Left hindlimb (tissue), 1 donor: ENCODE measurements around the gene ANKRD65.
"Not testable (repeated sequence)": the region's sequence is repeated elsewhere in the genome, so short reads cannot be mapped to it uniquely, and the experiment has no call there.

ENCODE experiments used
- DNase-seq: peaks from one replicate; pipeline ENCODE4 v3.0.0-alpha.2; 2018

ANKRD65 gene

GRCh38 chr1:1415751-1416150 is 5.3 kb downstream of the ANKRD65 start:
- DNase-seq, result no peak

GRCh38 chr1:1412311-1412902 is 8.7 kb downstream of the ANKRD65 start:
- DNase-seq, result not testable (repeated sequence)

- DNase-seq, result no peak
Measured at GRCh38 chr1:1411626-1412025, 9.4 kb downstream of the ANKRD65 start.

GRCh38 chr1:1410238-1410637 is 10.8 kb downstream of the ANKRD65 start:
- not testable (repeated sequence) for DNase-seq

GRCh38 chr1:1407636-1408318 is 13.3 kb downstream of the ANKRD65 start:
- no peak for DNase-seq

GRCh38 chr1:1406821-1407635 is 14.0 kb downstream of the ANKRD65 start, which contains the start of gene MRPL20:
Gene MRPL20 (minus strand): TSS chr1:1407293. CDS start chr1:1407217, 76 bp downstream.
- DNase-seq, result peak; percentile 94

GRCh38 chr1:1406101-1406820 is 14.8 kb downstream of the ANKRD65 start:
- no peak for DNase-seq

GRCh38 chr1:1403653-1404052 is 17.4 kb downstream of the ANKRD65 start:
- no peak for DNase-seq

- not testable (repeated sequence) for DNase-seq
Measured at GRCh38 chr1:1402901-1403392, 18.1 kb downstream of the ANKRD65 start.

GRCh38 chr1:1402072-1402900 is 18.8 kb downstream of the ANKRD65 start:
- no peak for DNase-seq

- no peak for DNase-seq
Measured at GRCh38 chr1:1401457-1402010, 19.5 kb downstream of the ANKRD65 start.

- DNase-seq, result no peak
Measured at GRCh38 chr1:1400576-1401456, 20.3 kb downstream of the ANKRD65 start.

- DNase-seq, result no peak
Measured at GRCh38 chr1:1399872-1400575, 21.1 kb downstream of the ANKRD65 start.

GRCh38 chr1:1399187-1399871 is 21.7 kb downstream of the ANKRD65 start, which contains the start of gene CCNL2:
Gene CCNL2 (minus strand): TSS chr1:1399335. CDS start chr1:1399306, 29 bp downstream.
- peak; percentile 98 for DNase-seq

GRCh38 chr1:1398677-1399186 is 22.3 kb downstream of the ANKRD65 start:
- no peak for DNase-seq

- DNase-seq, result no peak
Measured at GRCh38 chr1:1397839-1398523, 23.1 kb downstream of the ANKRD65 start.

- DNase-seq, result no peak
Measured at GRCh38 chr1:1395166-1395565, 25.9 kb downstream of the ANKRD65 start.

- no peak for DNase-seq
Measured at GRCh38 chr1:1394116-1394515, 27.0 kb downstream of the ANKRD65 start.
